ENCODE results near the gene ILDR2.

ILDR2 gene

GRCh38 chr1:166947398-166948043, 27.8 kb downstream of the ILDR2 start:
- peak; percentile 49 for DNase-seq (ENCODE audit: low spot score)
- in situ Hi-C loops (cut with MboI; ENCODE audit: low sequenced_read_pairs, unreplicated experiment): no loop called here
- TF ChIP-seq, protein P1, sequence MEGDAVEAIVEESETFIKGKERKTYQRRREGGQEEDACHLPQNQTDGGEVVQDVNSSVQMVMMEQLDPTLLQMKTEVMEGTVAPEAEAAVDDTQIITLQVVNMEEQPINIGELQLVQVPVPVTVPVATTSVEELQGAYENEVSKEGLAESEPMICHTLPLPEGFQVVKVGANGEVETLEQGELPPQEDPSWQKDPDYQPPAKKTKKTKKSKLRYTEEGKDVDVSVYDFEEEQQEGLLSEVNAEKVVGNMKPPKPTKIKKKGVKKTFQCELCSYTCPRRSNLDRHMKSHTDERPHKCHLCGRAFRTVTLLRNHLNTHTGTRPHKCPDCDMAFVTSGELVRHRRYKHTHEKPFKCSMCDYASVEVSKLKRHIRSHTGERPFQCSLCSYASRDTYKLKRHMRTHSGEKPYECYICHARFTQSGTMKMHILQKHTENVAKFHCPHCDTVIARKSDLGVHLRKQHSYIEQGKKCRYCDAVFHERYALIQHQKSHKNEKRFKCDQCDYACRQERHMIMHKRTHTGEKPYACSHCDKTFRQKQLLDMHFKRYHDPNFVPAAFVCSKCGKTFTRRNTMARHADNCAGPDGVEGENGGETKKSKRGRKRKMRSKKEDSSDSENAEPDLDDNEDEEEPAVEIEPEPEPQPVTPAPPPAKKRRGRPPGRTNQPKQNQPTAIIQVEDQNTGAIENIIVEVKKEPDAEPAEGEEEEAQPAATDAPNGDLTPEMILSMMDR (IDR thresholded peaks at IDR 0.05; ENCODE audit: borderline replicate concordance, control extremely low read depth, extremely low read depth, insufficient read depth, missing control alignments): no peak

GRCh38 chr1:166944186-166944967, 31.0 kb downstream of the ILDR2 start:
- TF ChIP-seq, protein P1 (IDR thresholded peaks at IDR 0.05; ENCODE audit: borderline replicate concordance, control extremely low read depth, extremely low read depth, insufficient read depth, missing control alignments): no peak
- in situ Hi-C loops (cut with MboI; ENCODE audit: low sequenced_read_pairs, unreplicated experiment): no loop called here
- DNase-seq (ENCODE audit: low spot score): no peak

DNA sequence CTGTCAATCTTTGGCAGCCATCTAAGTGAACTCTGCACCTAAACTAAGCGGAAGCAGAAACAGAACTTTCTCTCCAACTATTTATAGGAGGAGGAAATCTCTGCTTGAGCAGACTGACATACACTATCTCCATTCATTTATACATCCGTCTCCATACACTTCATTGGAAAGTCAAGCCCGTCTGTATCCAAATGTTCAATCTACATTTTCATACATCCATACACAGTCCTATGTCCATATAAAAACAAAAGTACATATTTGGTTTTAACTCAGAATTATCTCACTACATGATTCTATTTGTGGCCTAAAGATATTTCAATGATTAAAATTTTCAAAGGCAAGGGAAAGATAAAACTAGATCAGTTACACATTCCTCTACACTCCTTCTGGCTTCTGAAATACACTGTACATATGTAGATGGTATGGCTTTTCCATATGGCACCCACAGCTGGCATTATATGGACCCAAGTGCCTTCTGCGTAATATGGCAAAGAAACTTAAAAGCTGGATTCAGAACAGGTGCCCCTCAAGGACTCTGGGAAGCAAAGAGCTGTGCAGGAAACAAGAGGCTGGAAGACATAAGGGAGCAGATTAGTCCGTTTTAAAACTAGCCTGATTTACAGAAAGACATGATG, 35.5 kb downstream of the ILDR2 start:
- in situ Hi-C loops (cut with MboI; ENCODE audit: low sequenced_read_pairs, unreplicated experiment): no loop called here
- DNase-seq (ENCODE audit: low spot score): no peak
- TF ChIP-seq, protein P1 (IDR thresholded peaks at IDR 0.05; ENCODE audit: borderline replicate concordance, control extremely low read depth, extremely low read depth, insufficient read depth, missing control alignments): no peak

GRCh38 chr1:166937962-166938361, 37.4 kb downstream of the ILDR2 start:
- TF ChIP-seq, protein P1 (IDR thresholded peaks at IDR 0.05; ENCODE audit: borderline replicate concordance, control extremely low read depth, extremely low read depth, insufficient read depth, missing control alignments): no peak
- in situ Hi-C loops (cut with MboI; ENCODE audit: low sequenced_read_pairs, unreplicated experiment): no loop called here

DNA sequence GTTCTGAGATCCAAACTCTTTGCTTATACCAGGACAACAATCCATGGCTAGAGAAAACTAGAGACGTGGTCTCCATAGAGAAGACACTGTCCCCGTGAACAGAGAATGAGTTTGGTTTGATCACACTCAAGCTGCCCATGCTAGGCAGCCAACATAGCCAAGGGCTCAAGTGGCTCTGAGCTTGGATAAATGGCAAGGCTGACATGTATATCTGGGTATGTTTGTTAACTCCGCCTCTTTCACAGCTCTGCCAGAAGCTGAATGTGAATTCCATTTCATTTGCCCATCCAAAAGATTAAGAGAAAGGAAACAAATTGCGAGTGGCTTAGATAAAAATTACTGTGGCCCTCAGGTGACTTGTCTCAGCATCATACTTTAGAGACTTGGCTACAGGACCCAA, 38.0 kb downstream of the ILDR2 start:
- in situ Hi-C loops (cut with MboI; ENCODE audit: low sequenced_read_pairs, unreplicated experiment): no loop called here
- TF ChIP-seq, protein P1 (IDR thresholded peaks at IDR 0.05; ENCODE audit: borderline replicate concordance, control extremely low read depth, extremely low read depth, insufficient read depth, missing control alignments): no peak
- no peak for DNase-seq (ENCODE audit: low spot score)

More at GRCh38 chr1:166937962-166938361, 37.4 kb downstream of the ILDR2 start:
- no peak for DNase-seq (ENCODE audit: low spot score)

- in situ Hi-C loops (cut with MboI; ENCODE audit: low sequenced_read_pairs, unreplicated experiment): no loop called here
- TF ChIP-seq, protein P1 (IDR thresholded peaks at IDR 0.05; ENCODE audit: borderline replicate concordance, control extremely low read depth, extremely low read depth, insufficient read depth, missing control alignments): no peak
- no peak for DNase-seq (ENCODE audit: low spot score)
Measured at GRCh38 chr1:166933633-166934032, 41.7 kb downstream of the ILDR2 start.
